AG09309 (cell line): ENCODE measurements around the gene ETNK2.

Experiments
- DNase-seq: peaks from one replicate; pipeline ENCODE4 v3.0.0-alpha.2; 2010; ENCODE audit warnings: low read depth
- H3K4me3 ChIP-seq: 2 replicates; pipeline ENCODE4 v1.5.1; 2011; ENCODE audit warnings: mild to moderate bottlenecking, low read depth, low read length, moderate library complexity; ENCODE audit not compliant: control insufficient read depth
- CTCF ChIP-seq: IDR thresholded peaks from 2 replicates; pipeline ENCODE4 v1.5.1; 2011; ENCODE audit warnings: mild to moderate bottlenecking, low read depth, low read length, inconsistent platforms; ENCODE audit not compliant: insufficient read depth, control insufficient read depth; ENCODE audit errors: missing control alignments

The ETNK2 gene

DNA sequence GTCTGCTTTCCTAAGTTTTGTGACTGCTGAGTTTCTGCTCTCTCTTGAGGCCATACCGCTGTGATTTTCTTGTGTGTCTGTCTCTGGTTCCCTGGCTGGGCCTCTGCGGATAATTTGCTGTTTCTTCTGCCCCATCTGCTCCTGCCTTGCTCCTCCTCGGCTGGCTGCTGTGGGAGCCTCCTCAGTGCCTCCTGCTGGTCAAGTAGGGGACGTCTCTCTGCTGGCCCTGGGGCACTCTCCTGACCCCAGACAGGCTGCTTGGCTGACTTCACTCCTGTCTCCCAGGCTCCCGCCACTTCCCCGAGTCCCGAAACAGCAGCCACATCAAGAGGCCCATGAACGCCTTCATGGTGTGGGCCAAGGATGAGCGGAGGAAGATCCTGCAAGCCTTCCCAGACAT, 28.5 kb downstream of the ETNK2 start:
- DNase-seq = no peak
- peak; percentile 40 for TF ChIP-seq CTCF

GRCh38 chr1:204121840-204122555, 29.8 kb downstream of the ETNK2 start:
- no peak for DNase-seq
- no peak overlapping the region for H3K4me3 ChIP-seq
- TF ChIP-seq CTCF = no peak

More for the DNA sequence above, 28.5 kb downstream of the ETNK2 start:
- no peak overlapping the region for H3K4me3 ChIP-seq

DNA sequence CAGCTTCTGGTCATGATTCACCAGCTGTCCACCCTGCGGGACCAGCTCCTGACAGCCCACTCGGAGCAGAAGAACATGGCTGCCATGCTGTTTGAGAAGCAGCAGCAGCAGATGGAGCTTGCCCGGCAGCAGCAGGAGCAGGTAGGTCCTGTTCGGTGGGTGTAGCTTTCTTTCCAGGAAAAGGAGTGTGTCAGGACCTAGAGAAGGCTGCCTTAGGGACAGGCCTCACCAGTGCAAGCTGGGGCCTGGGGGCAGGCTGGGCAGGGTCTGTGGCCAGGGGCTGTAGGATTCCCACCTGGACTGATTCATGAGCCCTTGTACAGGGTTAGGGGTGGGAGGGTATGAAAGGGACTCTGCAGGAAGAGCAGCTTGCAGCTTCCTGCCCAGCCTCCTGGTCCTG, 35.3 kb downstream of the ETNK2 start:
- no peak for DNase-seq
- TF ChIP-seq CTCF = no peak
- no peak overlapping the region for H3K4me3 ChIP-seq

GRCh38 chr1:204115116-204115515, 36.7 kb downstream of the ETNK2 start:
- no peak overlapping the region for H3K4me3 ChIP-seq
- TF ChIP-seq CTCF = no peak
- no peak for DNase-seq

GRCh38 chr1:204114606-204115005, 37.2 kb downstream of the ETNK2 start:
- no peak overlapping the region for H3K4me3 ChIP-seq
- DNase-seq = no peak
- TF ChIP-seq CTCF = no peak

DNA sequence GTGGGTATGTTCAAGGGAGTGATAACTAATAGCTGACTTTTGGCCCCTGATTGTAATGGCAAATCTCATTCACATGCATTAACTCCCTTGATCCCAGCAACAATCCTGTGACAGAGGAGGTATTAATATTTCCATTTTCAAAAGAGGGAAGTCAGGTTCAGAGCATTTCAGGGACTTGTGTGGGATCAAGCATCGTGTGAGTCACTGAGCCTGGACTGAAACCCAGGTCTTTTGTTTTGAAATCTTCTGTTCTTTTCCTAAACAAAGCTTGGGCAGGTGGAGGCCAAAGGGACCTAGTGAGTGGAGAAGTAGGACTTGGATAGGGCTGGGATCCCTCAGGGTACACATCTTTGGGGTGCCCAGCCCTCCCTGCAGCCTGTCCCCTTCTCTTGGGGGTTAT, 37.9 kb downstream of the ETNK2 start:
- TF ChIP-seq CTCF = no peak
- no peak overlapping the region for H3K4me3 ChIP-seq
- DNase-seq = no peak
